Gastroesophageal sphincter (tissue), 4 donors: ENCODE data around the gene OTOGL. TPM values are rescaled to one million over a fixed set of nuclear protein-coding genes. Genes with fewer than 3 reads are reported as not detected.
A peak's percentile ranks its signal among the peaks of the same experiment; 100 is the strongest.

Source experiments
- ATAC-seq: fragments of 150-250 bp; one replicate; pipeline ENCODE4 v1.9.1; 2016; ENCODE audit warnings: mild to moderate bottlenecking, moderate library complexity
- H3K27ac ChIP-seq, 4 donors: fragments of 200-600 bp; sonication (generic) in 3 of 4; 1 replicate in 3 of 4; 2 replicates in 1 of 4; pipeline ENCODE4 v1.5.1; 2016 to 2019
- H3K27me3 ChIP-seq: fragments of 200-600 bp; sonication (generic); one replicate; pipeline ENCODE4 v1.5.1; 2019
- H3K36me3 ChIP-seq, 2 donors: fragments of 200-600 bp; sonication (generic); one replicate each; pipeline ENCODE4 v1.5.1; 2019; ENCODE audit warnings: control low read depth in 1 of 2
- H3K4me1 ChIP-seq, 3 donors: fragments of 200-600 bp; sonication (generic); 1 replicate in 2 of 3; 2 replicates in 1 of 3; pipeline ENCODE4 v1.5.1; 2016 to 2019; ENCODE audit warnings: control low read depth in 2 of 3
- H3K4me3 ChIP-seq, 2 donors: fragments of 200-600 bp; sonication (generic); one replicate each; pipeline ENCODE4 v1.5.1; 2019; ENCODE audit warnings: mild to moderate bottlenecking in 1 of 2, moderate library complexity in 1 of 2
- H3K9me3 ChIP-seq, 3 donors: fragments of 200-600 bp; sonication (generic); one replicate each; pipeline ENCODE4 v1.5.1; 2017 to 2019; ENCODE audit warnings: control low read depth in 2 of 3
- EP300 ChIP-seq: sonication (generic); formaldehyde crosslinking; IDR thresholded peaks from one replicate; pipeline ENCODE4 v1.6.1; 2017; ENCODE audit warnings: antibody characterized with exemption, mild to moderate bottlenecking
- POLR2A ChIP-seq, 2 donors: fragments of 450-650 bp; IDR thresholded peaks; one replicate each; pipeline ENCODE4 v1.6.1; 2017; ENCODE audit warnings: antibody characterized with exemption in 2 of 2, mild to moderate bottlenecking in 2 of 2, moderate library complexity in 1 of 2
- POLR2AphosphoS5 ChIP-seq: sonication (generic); formaldehyde crosslinking; IDR thresholded peaks from one replicate; pipeline ENCODE4 v1.6.1; 2017; ENCODE audit warnings: antibody characterized with exemption
- WGBS, 2 donors: methylation state at CpG; one replicate each; pipeline ENCODE4 v1.1.5; 2018; ENCODE audit warnings: low coverage in 1 of 2; 5-methylcytosine and 5-hydroxymethylcytosine counted together
- total RNA-seq, 4 donors: library from RNA; depleted of rRNA; stranded (reverse); fragments of >200 nt; gene quantifications; one replicate each; pipeline ENCODE4 v1.1.0, GENCODE V29; 2016
- TF ChIP-seq, protein P1 (sequence below), 4 experiments: fragments of 200-600 bp in 2 of 4; fragments of 450-650 bp in 2 of 4; sonication (generic) in 1 of 4; IDR thresholded peaks; one replicate each; pipeline ENCODE4 v1.5.1; 2017 to 2019; ENCODE audit warnings: antibody characterized with exemption in 4 of 4, mild to moderate bottlenecking in 2 of 4, moderate library complexity in 2 of 4

Gene OTOGL, protein sequence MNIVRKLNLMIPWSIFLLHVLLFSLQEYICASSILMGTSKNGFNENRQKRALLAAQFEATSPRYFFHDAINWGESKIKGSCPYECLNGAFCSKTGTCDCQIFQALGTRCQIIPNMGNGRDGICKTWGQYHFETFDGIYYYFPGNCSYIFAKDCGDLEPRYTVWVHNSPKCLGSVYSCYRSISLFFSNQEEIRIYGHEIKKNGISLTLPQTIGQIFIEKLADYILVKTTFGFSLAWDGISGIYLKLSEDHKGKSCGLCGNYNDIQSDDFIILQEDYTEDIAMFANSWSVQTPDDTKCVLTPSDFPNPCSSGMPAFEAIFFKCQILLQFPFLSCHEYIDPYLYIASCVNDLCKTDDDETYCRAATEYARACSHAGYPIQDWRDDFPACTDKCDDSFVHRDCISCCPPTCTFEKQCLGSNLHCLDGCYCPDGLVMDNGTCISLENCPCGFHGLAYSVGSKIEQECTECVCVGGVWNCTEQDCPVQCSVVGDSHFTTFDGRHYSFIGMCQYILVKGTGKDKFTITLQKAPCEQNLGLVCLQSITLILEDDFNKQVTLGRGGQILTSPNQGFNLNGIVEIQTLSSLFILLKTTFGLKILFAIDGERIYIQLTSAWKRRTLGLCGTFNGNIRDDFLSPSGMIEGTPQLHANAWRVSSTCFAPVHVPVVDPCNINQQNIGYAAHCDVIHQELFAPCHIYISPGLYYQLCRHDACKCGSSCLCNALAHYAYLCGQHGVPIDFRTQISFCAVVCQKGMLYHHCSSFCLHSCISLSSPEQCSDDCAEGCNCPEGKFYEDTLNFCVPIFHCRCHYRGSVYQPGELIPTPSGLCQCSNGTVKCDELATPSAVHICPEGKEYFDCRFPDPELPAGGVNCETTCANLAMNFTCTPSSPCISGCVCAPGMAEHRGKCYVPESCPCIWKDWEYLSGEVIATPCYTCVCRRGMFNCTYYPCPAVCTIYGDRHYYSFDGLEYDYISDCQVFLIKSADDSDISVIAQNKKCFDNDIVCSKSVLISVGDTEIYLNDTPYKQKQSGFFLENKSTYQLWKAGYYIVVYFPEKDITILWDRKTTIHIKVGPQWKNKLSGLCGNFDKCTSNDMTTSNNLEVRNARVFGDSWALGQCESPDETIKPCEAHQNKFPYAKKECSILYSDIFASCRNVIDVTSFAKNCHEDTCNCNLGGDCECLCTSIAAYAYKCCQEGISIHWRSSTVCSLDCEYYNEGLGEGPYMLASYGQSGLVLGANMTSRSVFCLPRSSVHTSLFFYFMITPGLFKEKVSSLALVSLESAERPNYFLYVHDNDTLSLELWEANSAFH (N-terminal part only)
- 1 to 10 TPM in 3 of 4 donors, under 1 TPM in 1; 0.47 to 1.7 (median 1.4) TPM for total RNA-seq

DNA sequence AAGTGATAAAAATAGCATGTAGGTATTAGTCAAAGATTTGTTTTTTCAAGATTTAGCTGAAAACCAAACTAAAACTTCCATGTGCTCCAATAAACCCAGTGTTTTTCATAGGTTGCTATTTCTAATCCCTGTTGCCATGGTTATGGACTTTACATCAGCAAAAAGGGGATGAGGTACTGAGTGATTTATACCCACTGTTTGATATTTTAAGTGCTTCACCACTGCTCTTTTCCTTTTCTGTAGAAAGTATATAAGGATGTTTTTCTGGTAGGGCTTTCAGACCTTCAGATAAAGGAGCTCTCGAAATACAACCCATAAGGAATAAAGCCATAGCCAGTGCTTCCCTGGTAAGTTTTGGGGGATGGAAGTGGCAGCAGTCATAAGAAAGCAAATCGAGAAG is at the start of gene OTOGL:
TSS of gene OTOGL (plus strand) at position 279 of the 400 bp plus-strand sequence. CDS start 109,895 bp downstream, outside the sequence.
- no peak for ATAC-seq
- H3K27me3 ChIP-seq = no peaks in the 10 kb centered on the region
- H3K4me1 ChIP-seq = peaks cover 0 to 23% (median 5%) of the 10 kb centered on the region in 3 donors
- TF ChIP-seq POLR2AphosphoS5 = no peak
- TF ChIP-seq, protein P1, sequence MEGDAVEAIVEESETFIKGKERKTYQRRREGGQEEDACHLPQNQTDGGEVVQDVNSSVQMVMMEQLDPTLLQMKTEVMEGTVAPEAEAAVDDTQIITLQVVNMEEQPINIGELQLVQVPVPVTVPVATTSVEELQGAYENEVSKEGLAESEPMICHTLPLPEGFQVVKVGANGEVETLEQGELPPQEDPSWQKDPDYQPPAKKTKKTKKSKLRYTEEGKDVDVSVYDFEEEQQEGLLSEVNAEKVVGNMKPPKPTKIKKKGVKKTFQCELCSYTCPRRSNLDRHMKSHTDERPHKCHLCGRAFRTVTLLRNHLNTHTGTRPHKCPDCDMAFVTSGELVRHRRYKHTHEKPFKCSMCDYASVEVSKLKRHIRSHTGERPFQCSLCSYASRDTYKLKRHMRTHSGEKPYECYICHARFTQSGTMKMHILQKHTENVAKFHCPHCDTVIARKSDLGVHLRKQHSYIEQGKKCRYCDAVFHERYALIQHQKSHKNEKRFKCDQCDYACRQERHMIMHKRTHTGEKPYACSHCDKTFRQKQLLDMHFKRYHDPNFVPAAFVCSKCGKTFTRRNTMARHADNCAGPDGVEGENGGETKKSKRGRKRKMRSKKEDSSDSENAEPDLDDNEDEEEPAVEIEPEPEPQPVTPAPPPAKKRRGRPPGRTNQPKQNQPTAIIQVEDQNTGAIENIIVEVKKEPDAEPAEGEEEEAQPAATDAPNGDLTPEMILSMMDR (IDR thresholded peaks at IDR 0.05) = no peak
- no peak for TF ChIP-seq POLR2A (IDR thresholded peaks at IDR 0.05)
- TF ChIP-seq EP300 = no peak
- H3K36me3 ChIP-seq = no peaks in the 10 kb centered on the region
- H3K27ac ChIP-seq = peak within 1 kb of the TSS; percentile 26 to 52 (median 49)
- H3K4me3 ChIP-seq = no peak within 1 kb of the TSS
- no peaks in the 10 kb centered on the region for H3K9me3 ChIP-seq
- WGBS, 2 donors = 43 to 67% methylated on average over 2 of the region's 2 CpGs

DNA sequence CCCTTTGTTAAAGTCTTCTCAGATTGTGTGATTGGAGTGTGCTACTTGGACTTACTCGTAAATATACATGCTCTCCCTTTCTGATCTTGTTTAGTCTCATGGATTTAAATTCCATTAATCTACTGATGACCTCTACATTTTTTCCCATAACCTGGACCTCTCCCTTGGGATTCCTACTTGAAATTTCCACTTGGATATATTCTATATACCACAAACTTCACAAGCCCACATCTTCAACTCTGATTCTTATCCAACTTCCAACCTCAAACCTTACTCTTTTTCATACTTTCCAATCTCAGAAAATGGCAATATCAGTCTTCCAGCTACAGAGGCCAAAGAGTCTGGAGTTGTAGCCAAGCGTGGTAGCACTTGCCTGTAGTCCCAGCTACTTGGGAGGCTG is 49.1 kb upstream of the OTOGL start:
- TF ChIP-seq POLR2AphosphoS5 = no peak
- no peak for TF ChIP-seq EP300
- TF ChIP-seq, protein P1 (IDR thresholded peaks at IDR 0.05) = no peak
- TF ChIP-seq POLR2A (IDR thresholded peaks at IDR 0.05) = no peak
- H3K4me3 ChIP-seq = no peak overlapping the region
- H3K36me3 ChIP-seq = no peaks in the 10 kb centered on the region
- H3K27me3 ChIP-seq = no peaks in the 10 kb centered on the region
- H3K9me3 ChIP-seq = no peaks in the 10 kb centered on the region
- ATAC-seq = no peak
- H3K4me1 ChIP-seq = peaks cover 0 to 28% (median 12%) of the 10 kb centered on the region in 3 donors
- no peak overlapping the region for H3K27ac ChIP-seq
- 67 to 68% methylated on average over 1 to 2 of the region's 2 CpGs for WGBS, 2 donors

DNA sequence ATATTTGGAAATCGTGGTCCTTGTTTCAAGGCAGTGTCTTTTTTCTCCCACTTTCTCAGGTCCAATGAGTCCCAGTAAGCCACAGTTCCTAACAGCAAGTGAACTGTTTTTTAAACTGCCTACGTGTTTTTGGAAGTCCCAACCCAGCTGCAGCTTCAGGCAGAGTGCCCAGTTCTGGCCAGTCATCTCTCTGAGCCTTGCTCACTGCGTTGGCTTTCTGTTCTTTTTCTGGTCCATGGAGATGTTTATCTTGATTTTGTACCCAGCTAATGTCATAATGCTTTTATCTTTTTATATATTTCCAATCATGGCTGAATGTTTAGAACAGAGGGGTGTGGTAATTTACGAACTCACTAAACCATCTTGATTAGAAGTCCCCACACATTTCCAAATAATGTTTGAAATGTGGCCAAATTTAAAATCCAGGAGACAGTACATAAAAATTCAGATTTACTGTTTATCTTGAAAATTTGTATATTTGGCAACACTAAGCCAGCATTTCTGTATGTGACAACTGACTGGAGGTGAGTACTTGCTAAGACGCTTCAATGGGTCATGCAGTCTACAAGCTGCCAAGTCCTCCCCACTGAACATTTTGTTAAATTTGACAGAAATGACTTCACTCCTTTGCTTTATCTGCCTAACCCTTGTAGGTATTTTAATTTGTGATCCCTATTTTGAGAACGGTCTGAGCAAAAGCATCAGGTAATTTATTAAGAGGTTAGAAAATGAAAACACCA is 46.1 kb upstream of the OTOGL start:
- TF ChIP-seq EP300 = no peak
- peak; percentile 89 for TF ChIP-seq POLR2AphosphoS5
- H3K27me3 ChIP-seq = no peaks in the 10 kb centered on the region
- ATAC-seq = peak; percentile 84
- no peaks in the 10 kb centered on the region for H3K9me3 ChIP-seq
- no peaks in the 10 kb centered on the region for H3K36me3 ChIP-seq
- H3K27ac ChIP-seq = peak overlapping the region; percentile 73 to 93 (median 76)
- H3K4me3 ChIP-seq = no peak overlapping the region
- WGBS, 2 donors = 16 to 21% methylated on average over 5 to 6 of the region's 6 CpGs
- H3K4me1 ChIP-seq = peaks cover 0 to 44% (median 12%) of the 10 kb centered on the region in 3 donors

DNA sequence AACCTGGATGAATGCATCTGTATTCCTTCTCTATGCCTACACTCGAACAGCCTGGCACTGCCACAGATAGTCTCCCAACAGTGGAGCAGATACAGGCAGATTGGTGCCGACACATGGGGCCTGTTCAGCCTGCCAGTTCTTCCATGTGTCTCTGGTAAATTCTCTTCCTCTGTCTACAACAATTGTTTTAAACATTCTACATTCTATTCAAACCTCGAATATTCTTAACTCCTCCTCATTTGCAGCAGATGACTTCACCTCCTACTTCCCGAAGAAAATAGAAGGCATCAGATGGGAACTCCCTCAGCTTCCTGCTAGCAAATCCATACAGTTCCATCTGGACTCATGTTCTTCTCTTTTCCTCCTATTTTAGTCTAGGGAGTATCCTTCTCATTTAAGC is 43.1 kb upstream of the OTOGL start:
- Histone ChIP-seq H3K9me3 (no peaks in the 10 kb centered on the region), H3K4me3 (no peak overlapping the region), H3K27me3 (no peaks in the 10 kb centered on the region), H3K27ac (no peak overlapping the region), H3K36me3 (no peaks in the 10 kb centered on the region), H3K4me1 (peaks cover 0 to 55% (median 12%) of the 10 kb centered on the region in 3 donors)
- ATAC-seq = no peak
- TF ChIP-seq EP300 = no peak
- no peak for TF ChIP-seq POLR2AphosphoS5
- TF ChIP-seq, protein P1 (IDR thresholded peaks at IDR 0.05) = no peak
- TF ChIP-seq POLR2A (IDR thresholded peaks at IDR 0.05) = no peak
- WGBS, 2 donors = 52 to 67% methylated on average over 4 of the region's 4 CpGs
